Umbilical cord (tissue), 2 donors: ENCODE measurements around the gene RRAS. TPM values are rescaled to one million over a fixed set of nuclear protein-coding genes. Genes with fewer than 3 reads are reported as not detected.
"Not testable (repeated sequence)": the region's sequence is repeated elsewhere in the genome, so short reads cannot be mapped to it uniquely, and the experiment has no call there.

ENCODE experiments used
- DNase-seq: peaks from one replicate; pipeline ENCODE4 v3.0.0-alpha.2; 2015; ENCODE audit warnings: low spot score
- total RNA-seq: library from RNA; depleted of rRNA; stranded (reverse); fragments of >200 nt; gene quantifications from one replicate; pipeline ENCODE4 v1.2.3, GENCODE V29; 2014; ENCODE audit warnings: low replicate concordance; ENCODE audit not compliant: insufficient read depth

Gene RRAS
- total RNA-seq, 1 donor from 2014 or later = 43.6 TPM

DNA sequence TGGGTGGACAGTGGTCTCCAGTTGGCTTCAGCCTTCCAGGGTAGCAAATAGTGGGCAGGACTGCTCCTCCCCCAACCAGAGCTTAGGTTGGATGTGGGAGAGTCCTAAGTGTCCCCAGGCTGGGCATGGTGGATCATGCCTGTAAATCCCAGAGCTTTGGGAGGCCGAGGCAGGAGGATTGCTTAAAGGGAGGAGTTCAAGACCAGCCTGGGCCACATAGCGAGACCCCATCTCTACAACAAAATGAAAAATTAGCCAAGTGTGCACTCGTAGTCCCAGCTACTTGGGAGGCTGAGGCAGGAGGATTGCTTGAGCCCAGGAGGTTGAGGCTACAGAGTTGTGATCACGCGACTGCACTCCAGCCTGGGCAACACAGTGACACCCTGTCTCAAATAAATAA lies 7.4 kb downstream of the RRAS start:
- no peak for DNase-seq

DNA sequence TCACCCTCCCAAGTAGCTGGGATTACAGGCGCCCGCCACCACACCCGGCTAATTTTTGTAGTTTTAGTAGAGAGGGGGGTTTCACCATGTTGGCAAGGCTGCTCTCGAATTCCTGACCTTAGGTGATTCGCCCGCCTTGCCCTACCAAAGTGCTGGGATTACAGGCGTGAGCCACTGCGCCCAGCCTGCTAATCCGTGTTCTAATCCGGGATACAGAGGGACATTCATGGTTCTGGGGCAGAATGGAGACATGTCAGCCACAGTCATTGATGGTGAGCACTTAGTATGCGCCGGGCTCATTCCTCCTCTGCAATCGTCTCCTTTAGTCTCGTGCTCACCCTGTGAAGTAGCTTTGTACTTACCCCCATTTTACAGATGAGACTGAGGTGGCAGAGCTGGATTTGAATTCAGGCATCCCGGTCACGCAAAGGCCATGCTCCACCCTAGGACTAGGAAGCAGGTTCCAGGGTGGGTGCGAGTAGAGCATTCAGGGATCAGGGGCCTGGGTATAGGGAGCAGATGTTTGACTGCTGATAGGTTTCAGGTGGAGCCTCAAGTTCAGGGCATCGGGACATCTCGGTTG lies 8.2 kb downstream of the RRAS start:
- no peak for DNase-seq

DNA sequence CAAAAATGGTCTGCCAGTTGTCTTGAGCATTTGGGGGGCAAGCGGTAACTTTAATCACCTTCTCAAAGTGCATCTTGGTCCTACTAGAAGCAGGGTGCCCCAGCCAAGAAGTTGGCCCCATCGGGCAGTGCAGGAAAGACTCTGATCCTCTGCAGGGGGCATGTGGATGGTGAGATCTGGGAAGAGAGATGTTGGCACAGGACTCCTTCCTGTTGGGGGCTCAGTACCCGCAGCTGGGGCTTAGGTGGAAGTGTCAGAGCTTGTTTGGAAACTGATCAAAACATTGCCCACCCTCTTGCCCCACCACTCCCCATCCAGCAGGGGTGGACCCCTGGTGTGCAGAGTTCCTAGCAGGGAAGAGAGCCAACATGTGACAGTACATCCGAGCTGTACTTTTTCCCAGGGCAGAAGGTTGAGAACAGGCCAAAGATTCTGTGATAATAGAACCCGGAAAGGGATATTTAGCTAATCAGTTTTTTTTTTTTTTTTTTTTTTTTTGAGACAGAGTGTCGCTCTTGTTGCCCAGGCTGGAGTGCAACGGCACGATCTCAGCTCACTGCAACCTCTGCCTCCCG lies 8.8 kb downstream of the RRAS start:
- no peak for DNase-seq

DNA sequence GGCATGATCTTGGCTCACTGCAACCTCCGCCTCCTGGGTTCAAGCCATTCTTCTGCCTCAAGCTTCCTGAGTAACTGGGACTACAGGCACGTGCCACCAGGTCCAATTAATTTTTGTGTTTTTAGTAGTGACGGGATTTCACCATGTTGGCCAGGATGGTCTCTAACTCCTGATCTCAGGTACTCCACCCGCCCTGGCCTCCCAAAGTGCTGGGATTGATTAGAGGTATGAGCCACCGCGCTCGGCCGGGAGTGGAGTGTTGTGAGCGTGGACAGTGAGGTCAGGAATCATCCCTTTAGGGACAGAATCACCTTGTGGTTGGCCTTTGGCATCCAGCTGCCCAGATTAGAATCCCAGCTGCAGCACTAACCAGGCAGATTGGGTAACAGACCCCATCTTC lies 10.3 kb downstream of the RRAS start:
- DNase-seq = no peak

DNA sequence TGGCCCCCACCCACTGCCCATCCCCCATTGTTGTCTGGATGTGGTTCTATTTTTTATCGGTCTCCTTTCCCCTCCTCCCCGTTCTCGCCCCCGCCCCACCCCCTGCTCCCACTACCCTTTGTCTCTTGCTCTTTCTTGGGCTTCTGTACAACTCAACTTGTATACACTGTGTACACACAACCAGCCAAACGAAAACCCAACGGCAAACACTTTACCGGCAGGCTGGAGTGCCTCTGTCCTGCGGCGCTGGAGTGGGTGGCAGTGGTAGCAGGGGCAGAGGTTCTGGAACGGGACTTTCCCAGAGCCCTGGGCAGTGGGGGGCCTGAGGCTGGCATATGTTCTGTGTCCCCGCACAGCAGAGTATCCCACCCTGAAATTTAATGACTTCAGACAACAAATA lies 13.7 kb downstream of the RRAS start:
- no peak for DNase-seq

DNA sequence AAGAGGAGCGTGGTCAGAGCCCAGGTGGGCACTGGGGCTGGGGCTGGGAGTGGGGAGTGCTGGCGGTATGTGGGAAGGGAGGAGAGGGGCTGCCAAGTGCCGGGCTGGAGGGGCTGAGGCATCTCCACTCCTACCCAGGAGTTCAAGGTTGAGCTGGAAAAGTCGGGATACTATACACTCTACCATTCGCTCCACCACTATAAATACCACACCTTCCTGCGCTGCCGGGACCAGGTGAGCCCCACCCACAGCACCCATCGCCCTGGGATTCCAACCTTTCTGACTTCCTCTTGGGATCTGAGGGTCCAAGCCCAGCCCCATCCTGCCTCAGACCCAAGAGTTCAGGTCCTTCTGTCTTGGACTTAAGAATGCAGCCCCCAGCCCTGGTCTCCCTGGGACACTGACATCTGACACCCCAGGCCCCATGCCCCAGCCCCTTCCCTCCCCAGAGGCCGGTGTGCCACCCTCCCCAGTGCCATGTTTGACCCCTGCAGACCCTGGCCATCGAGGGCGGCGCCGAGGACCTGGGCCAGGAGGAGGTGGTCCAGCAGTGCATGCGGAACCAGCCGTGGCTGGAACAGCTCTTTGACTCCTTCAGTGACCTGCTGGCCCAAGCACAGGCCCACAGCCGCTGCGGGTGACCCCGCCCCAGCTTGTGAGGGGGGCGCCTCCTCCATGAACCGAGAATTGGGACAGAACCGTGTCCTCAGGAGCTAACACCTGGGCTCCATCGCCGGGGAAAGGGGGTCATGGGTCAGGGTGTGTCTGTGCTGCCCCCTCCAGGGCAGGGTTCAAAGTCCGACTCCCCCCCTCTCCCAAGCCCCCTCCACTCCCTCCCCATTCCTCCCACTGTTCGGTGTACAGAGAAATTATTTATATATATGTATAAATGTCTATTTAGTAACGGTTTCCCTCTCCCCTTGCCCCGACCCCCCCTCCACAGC lies 14.7 kb downstream of the RRAS start:
- no peak for DNase-seq

DNA sequence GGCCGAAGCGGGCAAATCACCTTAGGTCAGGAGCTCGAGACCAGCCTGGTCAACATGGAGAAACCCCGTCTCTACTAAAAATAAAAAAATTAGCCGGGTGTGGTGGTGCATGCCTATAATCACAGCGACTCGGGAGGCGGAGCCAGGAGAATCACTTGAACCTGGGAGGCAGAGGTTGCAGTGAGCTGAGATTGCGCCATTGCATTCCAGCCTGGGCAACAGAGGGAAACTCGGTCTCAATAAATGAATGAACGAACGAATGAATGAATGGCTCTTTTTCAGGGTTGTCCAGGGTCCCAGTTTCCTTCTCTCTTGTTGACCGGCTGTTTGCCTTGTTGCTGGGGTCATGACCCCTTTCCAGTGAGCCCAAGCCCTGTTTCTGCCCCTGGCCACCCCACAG lies 22.1 kb downstream of the RRAS start:
- not testable (repeated sequence) for DNase-seq

DNA sequence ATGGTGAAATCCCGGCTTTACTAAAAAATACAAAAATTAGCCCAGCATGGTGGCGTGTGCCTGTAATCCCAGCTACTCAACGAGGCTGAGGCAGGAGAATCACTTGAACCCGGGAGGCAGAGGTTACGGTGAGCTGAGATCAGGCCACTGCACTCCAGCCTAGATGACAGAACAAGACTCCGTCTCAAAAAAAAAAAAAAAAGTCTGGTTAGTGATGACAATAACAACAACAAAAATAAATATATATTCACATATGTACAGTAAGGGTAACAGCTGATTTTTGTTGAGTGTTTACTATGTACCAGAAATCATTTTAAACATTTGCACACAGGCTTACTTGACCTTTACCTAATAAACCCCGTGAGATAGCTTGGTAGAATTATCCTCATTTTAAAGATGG lies 23.0 kb downstream of the RRAS start:
- no peak for DNase-seq

DNA sequence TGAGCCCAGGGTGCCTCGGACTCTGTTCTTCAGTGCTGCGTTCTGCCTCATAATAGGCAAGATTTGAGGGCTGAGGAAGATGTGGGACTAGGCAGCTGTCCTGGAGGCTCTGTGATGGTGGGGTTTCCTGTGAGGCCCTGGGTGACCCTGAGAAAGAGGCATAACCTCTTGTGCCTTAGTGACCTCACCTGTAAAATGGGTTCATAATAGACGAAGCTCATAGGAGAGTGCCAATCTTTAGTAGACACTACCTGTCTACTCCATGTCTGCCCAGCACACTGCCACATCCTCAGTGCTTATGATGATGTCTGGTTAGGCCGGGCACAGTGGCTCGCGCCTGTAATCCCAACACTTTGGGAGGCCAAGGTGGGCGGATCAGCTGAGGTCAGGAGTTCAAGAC lies 23.4 kb downstream of the RRAS start:
- no peak for DNase-seq

DNA sequence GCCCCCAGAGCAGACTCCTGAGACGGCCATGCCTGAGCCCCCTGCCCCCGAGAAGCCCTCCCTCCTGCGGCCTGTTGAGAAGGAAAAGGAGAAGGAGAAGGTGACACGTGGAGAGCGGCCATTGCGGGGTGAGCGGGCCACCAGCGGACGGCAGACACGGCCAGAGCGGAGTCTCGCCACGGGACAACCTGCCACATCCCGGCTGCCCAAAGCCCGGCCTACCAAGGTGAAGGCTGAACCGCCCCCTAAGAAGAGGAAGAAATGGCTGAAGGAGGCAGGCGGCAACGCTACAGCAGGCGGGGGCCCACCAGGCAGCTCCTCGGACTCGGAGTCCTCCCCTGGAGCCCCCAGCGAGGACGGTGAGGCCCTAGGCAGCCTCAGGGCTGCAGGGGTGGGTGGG lies 24.1 kb downstream of the RRAS start:
- DNase-seq = no peak

DNA sequence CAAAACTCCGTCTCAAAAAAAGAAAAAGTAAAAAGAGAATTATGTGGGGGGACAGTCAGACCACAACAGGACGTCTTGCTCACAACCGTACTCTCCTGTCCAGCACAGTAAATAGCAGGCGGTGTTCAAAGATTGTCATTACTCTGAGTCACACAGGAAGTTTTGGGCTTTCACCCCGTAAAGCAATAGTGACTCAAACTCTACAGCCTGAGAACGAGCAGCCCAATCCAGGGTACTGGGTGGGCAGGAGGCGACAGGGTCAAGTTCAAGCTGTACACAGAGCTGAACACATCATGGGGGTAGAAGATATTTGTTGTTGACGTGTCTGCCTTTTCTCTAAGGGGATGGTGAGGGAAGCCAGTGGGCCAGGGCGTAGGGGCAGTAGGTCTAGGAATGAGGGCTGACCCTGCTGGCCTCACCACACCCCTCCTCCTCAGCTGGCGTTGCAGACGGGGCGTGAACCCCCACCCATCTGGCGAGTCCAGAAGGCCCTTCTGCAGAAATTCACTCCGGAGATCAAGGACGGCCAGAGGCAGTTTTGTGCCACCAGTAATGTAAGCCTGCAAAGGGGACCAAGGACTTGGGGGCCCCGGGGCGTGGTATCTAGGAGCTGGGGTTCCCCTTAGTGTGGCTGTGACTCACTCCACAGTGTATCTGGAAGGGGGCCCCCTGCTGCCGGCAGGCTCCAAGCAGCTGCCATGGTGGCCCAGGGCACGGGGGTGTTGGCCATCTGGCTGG lies 25.7 kb downstream of the RRAS start:
- DNase-seq = no peak

DNA sequence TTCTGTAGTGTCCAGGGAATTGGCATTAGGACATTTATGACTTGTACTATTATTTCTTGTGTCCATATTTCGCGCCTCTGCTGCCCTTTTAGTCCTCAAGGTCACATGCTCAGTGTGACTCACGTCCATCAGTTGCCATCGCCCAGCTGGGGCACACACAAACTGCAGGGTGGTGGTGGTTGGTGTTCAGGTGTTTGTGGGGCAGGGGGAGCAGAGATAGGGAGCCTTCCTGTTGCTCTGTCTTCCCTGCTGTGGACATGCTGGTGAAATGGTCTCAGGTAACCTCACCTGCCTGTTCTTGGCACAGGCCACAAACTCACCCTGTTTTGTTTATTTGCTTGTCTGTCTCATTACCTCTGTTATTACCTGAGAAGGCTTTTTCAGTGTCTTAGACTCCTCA lies 26.6 kb downstream of the RRAS start:
- no peak for DNase-seq

DNA sequence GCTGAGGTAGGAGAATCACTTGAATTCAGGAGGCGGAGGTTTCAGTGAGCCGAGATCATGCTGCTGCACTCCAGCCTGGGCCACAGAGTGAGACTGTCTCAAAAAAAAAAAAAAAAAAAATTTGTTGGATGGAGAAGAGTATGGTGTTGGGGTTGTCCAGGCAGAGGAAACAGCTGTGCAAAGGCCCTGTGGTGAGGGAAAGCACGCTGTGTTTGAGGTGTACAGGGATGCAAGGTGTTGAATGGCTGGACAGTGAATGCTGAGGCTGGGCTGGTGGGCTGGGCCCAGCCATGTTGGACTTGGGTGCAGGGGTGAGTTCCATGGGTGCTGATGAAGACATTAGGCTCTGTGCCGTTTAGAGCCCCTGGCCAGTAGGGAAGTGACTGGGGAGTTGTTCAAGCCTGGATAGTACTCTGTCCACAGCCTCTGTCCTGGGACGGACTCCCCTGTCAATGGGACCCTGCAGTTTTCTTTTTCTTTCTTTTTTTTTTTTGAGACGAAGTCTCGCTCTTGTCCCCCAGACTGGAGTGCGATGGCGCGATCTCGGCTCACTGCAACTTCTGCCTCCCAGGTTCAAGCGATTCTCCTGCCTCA lies 30.3 kb downstream of the RRAS start:
- no peak for DNase-seq

DNA sequence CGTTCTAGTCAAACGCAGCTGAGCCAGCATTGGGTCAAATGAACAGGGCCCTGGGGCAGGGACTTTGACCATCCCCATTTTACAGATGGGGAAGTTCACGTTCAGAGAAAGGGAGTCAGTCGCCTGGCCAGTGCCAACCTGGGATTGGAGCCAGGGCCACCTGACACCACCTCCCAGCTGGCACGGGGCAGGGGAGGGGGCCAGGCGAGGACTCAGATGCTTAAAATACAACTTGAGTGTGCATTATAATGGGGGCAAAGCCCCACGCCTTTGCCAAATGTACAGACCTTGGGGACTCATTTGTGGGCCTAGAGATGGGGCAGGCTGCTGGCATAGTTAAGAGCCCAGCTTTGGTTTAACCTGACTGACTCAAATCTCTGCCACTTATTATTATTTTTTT lies 34.3 kb downstream of the RRAS start:
- DNase-seq = no peak

DNA sequence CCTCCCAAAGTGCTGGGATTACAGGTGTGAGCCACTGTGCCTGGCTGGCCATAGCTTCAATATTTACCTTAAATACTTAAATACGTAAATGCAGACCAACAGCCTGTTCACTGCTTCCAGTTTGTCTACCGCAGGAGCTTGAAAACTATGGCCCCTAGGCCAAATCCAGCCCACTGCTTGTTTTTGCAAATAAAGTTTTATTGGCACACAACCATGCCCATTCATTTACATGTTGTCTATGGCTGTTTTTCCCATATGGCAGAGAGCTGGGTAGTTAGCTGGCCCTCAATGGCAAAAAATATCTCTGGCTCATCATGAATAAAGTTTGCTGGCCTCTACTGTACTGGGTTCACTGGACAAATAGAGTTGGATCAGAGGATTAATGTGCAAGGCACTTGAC lies 37.1 kb downstream of the RRAS start:
- no peak for DNase-seq

DNA sequence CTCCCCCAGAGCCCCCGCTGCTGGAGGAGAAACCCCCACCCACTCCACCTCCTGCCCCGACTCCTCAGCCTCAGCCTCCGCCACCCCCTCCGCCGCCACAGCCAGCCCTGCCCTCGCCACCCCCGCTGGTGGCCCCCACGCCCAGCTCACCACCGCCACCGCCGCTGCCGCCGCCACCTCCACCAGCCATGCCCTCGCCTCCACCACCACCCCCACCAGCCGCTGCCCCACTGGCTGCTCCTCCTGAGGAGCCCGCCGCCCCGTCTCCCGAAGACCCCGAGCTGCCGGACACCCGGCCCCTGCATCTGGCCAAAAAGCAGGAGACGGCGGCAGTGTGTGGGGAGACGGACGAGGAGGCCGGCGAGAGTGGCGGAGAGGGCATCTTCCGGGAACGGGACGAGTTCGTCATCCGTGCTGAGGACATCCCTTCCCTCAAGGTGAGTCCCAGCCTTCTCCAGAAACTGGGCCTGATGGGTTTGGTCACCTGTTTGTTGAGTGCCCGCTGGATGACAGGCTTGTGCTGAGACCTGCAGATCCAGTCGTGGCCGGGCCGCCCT lies 38.4 kb downstream of the RRAS start:
- DNase-seq = no peak

DNA sequence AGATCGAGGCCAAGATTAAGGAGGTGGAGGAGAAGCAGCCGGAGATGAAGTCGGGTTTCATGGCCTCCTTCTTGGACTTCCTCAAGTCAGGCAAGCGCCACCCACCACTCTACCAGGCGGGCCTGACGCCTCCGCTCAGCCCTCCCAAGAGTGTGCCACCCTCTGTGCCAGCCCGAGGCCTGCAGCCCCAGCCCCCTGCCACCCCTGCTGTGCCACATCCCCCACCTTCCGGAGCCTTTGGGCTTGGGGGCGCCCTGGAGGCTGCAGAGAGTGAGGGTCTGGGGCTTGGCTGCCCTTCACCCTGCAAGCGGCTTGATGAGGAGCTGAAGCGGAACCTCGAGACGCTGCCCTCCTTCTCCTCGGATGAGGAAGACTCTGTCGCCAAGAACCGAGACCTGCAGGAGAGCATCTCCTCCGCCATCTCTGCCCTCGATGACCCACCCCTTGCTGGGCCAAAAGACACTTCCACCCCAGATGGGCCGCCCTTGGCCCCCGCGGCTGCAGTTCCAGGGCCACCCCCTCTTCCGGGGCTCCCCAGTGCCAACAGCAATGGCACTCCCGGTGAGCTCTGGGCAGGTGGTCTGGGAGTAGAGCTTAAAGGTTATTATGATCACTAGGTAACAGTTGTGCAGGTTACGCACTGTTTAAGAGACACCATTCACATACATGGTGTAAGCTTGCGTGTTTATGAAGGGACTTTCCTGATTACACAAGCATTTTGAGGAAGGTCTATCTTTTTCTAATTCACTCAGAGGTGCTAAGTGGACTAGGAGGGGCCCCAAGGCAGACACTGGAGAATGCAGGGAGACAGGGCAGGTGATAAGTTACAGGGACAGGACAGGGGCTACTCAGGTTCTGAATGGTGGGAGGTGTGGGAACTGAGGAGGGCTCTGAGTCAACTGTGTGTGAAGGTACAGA lies 40.3 kb downstream of the RRAS start:
- DNase-seq = no peak

DNA sequence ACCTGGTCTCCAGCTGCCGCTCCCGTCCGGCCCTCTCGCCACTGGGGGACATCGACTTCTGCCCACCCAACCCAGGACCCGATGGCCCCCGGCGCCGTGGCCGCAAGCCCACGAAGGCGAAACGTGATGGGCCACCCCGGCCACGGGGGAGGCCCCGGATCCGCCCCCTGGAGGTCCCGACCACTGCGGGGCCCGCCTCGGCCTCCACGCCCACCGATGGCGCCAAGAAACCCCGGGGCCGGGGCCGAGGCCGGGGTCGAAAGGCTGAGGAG lies 42.3 kb downstream of the RRAS start:
- no peak for DNase-seq

DNA sequence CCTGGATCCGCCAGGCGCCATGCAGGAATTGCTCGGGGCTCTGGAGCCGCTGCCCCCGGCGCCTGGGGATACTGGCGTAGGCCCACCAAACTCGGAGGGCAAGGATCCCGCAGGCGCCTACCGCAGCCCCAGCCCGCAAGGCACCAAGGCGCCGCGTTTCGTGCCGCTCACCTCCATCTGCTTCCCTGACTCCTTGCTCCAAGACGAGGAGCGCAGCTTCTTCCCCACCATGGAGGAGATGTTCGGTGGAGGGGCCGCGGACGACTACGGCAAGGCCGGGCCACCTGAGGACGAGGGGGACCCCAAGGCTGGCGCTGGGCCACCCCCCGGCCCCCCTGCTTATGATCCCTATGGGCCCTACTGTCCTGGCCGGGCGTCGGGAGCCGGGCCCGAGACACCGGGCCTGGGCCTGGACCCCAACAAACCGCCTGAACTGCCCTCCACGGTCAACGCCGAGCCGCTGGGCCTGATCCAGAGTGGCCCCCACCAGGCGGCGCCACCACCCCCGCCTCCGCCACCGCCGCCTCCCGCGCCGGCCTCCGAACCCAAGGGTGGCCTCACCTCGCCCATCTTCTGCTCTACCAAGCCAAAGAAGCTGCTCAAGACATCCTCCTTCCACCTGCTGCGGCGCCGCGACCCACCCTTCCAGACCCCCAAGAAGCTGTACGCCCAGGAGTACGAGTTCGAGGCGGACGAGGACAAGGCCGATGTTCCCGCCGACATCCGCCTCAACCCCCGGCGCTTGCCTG lies 42.8 kb downstream of the RRAS start:
- no peak for DNase-seq

DNA sequence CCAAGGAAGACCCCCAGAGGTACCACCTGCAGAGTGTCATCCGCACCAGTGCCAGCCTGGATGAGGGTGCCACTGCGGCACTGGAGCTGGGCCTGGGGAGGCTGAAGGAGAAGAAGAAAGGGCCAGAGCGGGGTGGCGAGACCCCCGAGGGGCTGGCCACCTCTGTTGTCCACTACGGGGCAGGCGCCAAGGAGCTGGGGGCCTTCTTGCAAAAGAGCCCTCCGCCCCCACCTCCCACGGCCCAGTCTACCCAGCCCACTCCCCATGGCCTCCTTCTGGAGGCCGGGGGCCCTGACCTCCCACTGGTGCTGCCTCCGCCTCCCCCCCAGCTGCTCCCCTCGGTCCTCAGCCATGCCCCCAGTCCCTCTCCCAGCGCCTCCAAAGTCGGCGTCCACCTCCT lies 43.5 kb downstream of the RRAS start:
- no peak for DNase-seq
